HCT116 (cell line): ENCODE measurements around the gene LRRC3.

Experiments
- CTCF ChIP-seq, 3 experiments: fragments of 200-600 bp in 1 of 3; sonication (generic) in 1 of 3; IDR thresholded peaks in 2 of 3; conservative IDR thresholded peaks in 1 of 3; 2 replicates each; pipeline ENCODE4 v1.5.1; 2012 to 2017; ENCODE audit warnings: low read depth in 2 of 3, low read length in 2 of 3, antibody characterized with exemption in 1 of 3, borderline replicate concordance in 1 of 3, control low read depth in 1 of 3, mild to moderate bottlenecking in 1 of 3, mixed read lengths in 1 of 3, mixed run types in 1 of 3, moderate library complexity in 1 of 3; ENCODE audit not compliant: insufficient read depth in 1 of 3
- EZH2 ChIP-seq: fragments of 200-600 bp; sonication (generic); IDR thresholded peaks from 2 replicates; pipeline ENCODE4 v1.6.1; 2017; ENCODE audit warnings: antibody characterized with exemption, mixed run types
- SIN3A ChIP-seq: IDR thresholded peaks from 2 replicates; pipeline ENCODE4 v1.6.1; 2012; ENCODE audit warnings: low read depth

- TF ChIP-seq CTCF (IDR thresholded peaks at IDR 0.05 in 2 of 3, conservative IDR thresholded peaks at IDR 0.05 in 1 of 3; ENCODE audit: borderline replicate concordance in 1 of 3, insufficient read depth in 1 of 3, low read depth in 2 of 3, low read length in 2 of 3) (no peak), EZH2 (no peak), SIN3A (no peak)
Measured at GRCh38 chr21:44503901-44504399, 48.6 kb downstream of the LRRC3 start.
